RWPE2 (cell line): ENCODE measurements around the gene CFAP46.

Experiments
- ATAC-seq: fragments of 200-7000 bp; cut with Tn5 transposase; 3 replicates; pipeline ENCODE4 v1.9.1; 2021; ENCODE audit warnings: low read depth
- DNase-seq: peaks from one replicate; pipeline ENCODE4 v3.0.0-alpha.2; 2020; ENCODE audit warnings: low spot score
- H3K27ac ChIP-seq: fragments of 450-650 bp; 2 replicates; pipeline ENCODE4 v1.5.1; 2017; ENCODE audit warnings: mild to moderate bottlenecking; ENCODE audit not compliant: poor library complexity, severe bottlenecking
- H3K27me3 ChIP-seq: fragments of 250-450 bp; sonication (Bioruptor Pico); 2 replicates; pipeline ENCODE4 v1.5.1; 2021; ENCODE audit warnings: mild to moderate bottlenecking, moderate library complexity; ENCODE audit not compliant: insufficient read depth, poor library complexity, severe bottlenecking
- H3K36me3 ChIP-seq: fragments of 250-450 bp; sonication (Bioruptor Pico); 2 replicates; pipeline ENCODE4 v1.5.1; 2020; ENCODE audit warnings: low read depth, mild to moderate bottlenecking, moderate library complexity
- H3K4me1 ChIP-seq: fragments of 250-450 bp; sonication (Bioruptor Pico); 2 replicates; pipeline ENCODE4 v1.5.1; 2021; ENCODE audit warnings: mild to moderate bottlenecking, moderate library complexity; ENCODE audit not compliant: insufficient read depth, poor library complexity, severe bottlenecking
- H3K4me3 ChIP-seq: fragments of 250-450 bp; sonication (Bioruptor Pico); 2 replicates; pipeline ENCODE4 v1.5.1; 2021; ENCODE audit warnings: mild to moderate bottlenecking, moderate library complexity; ENCODE audit not compliant: severe bottlenecking
- H3K9me3 ChIP-seq: fragments of 250-450 bp; sonication (Bioruptor Pico); 2 replicates; pipeline ENCODE4 v1.5.1; 2021; ENCODE audit warnings: mild to moderate bottlenecking, moderate library complexity; ENCODE audit not compliant: severe bottlenecking
- CTCF ChIP-seq: fragments of 450-650 bp; IDR thresholded peaks from one replicate; pipeline ENCODE4 v1.5.1; 2017; ENCODE audit warnings: mild to moderate bottlenecking, moderate library complexity; ENCODE audit not compliant: poor library complexity, severe bottlenecking

Gene CFAP46

GRCh38 chr10:132928261-132928660 lies 14.1 kb downstream of the CFAP46 start:
- H3K27ac ChIP-seq, result no peak overlapping the region
- H3K36me3 ChIP-seq, result no peaks in the 10 kb centered on the region
- H3K4me1 ChIP-seq, result no peaks in the 10 kb centered on the region
- no peaks in the 10 kb centered on the region for H3K27me3 ChIP-seq
- no peak for ATAC-seq
- H3K4me3 ChIP-seq, result no peak overlapping the region
- no peaks in the 10 kb centered on the region for H3K9me3 ChIP-seq
- no peak for DNase-seq
- no peak for TF ChIP-seq CTCF

- H3K4me1 ChIP-seq, result no peaks in the 10 kb centered on the region
- ATAC-seq (no peak), DNase-seq (no peak)
- H3K27ac ChIP-seq, result no peak overlapping the region
- H3K9me3 ChIP-seq, result no peaks in the 10 kb centered on the region
- H3K36me3 ChIP-seq, result no peaks in the 10 kb centered on the region
- no peaks in the 10 kb centered on the region for H3K27me3 ChIP-seq
- TF ChIP-seq CTCF, result no peak
- no peak overlapping the region for H3K4me3 ChIP-seq
These were observed 14.5 kb downstream of the CFAP46 start for GRCh38 chr10:132927824-132928223.

- H3K4me3 ChIP-seq, result no peak overlapping the region
- H3K27me3 ChIP-seq, result no peaks in the 10 kb centered on the region
- ATAC-seq (no peak), DNase-seq (no peak)
- TF ChIP-seq CTCF, result no peak
- no peaks in the 10 kb centered on the region for H3K4me1 ChIP-seq
- H3K27ac ChIP-seq, result no peak overlapping the region
- no peaks in the 10 kb centered on the region for H3K9me3 ChIP-seq
- H3K36me3 ChIP-seq, result no peaks in the 10 kb centered on the region
These were observed 15.4 kb downstream of the CFAP46 start for GRCh38 chr10:132926777-132927650.

- Histone ChIP-seq H3K27ac (no peak overlapping the region), H3K4me1 (no peaks in the 10 kb centered on the region), H3K9me3 (no peaks in the 10 kb centered on the region), H3K4me3 (no peak overlapping the region), H3K36me3 (no peaks in the 10 kb centered on the region), H3K27me3 (no peaks in the 10 kb centered on the region)
- no peak for TF ChIP-seq CTCF
- DNase-seq (no peak), ATAC-seq (no peak)
These were observed 16.3 kb downstream of the CFAP46 start for GRCh38 chr10:132926070-132926469.

GRCh38 chr10:132925614-132926013 lies 16.8 kb downstream of the CFAP46 start:
- no peak overlapping the region for H3K27ac ChIP-seq
- no peaks in the 10 kb centered on the region for H3K27me3 ChIP-seq
- DNase-seq, result no peak
- ATAC-seq, result no peak
- no peaks in the 10 kb centered on the region for H3K36me3 ChIP-seq
- no peak overlapping the region for H3K4me3 ChIP-seq
- TF ChIP-seq CTCF, result no peak
- no peaks in the 10 kb centered on the region for H3K4me1 ChIP-seq
- H3K9me3 ChIP-seq, result no peaks in the 10 kb centered on the region
